Left colon (tissue), 2 donors: ENCODE results near the gene SASH1. TPM values are rescaled to one million over a fixed set of nuclear protein-coding genes. Genes with fewer than 3 reads are reported as not detected.
"Not testable (repeated sequence)": the region's sequence is repeated elsewhere in the genome, so short reads cannot be mapped to it uniquely, and the experiment has no call there.

Experiments
- ATAC-seq: fragments of 200-7000 bp; cut with Tn5 transposase; one replicate; pipeline ENCODE4 v1.9.1; 2020; ENCODE audit warnings: mild to moderate bottlenecking, moderate library complexity
- DNase-seq, 2 donors: peaks; one replicate each; pipeline ENCODE4 v3.0.0-alpha.2; 2020
- intact Hi-C, 2 donors: fragments of 100-400 bp; cut with DNase I in 1 of 2; cut with micrococcal nuclease in 1 of 2; formaldehyde crosslinking; loops; one replicate each; pipeline versions ENCODE4 v1.11.2 to v1.14.0; 2022; cut with DNase I, micrococcal nuclease
- total RNA-seq, 2 donors: library from RNA; stranded (reverse); fragmentation: NEBNext Ultra II Directional; extraction: Animal tissue kit (Norgen Biotek cat#: 25700); gene quantifications; one replicate each; pipeline ENCODE4 v1.2.1, GENCODE V29; 2021
- donor health status: DM: no; HTN: no; CAD: no.
- donor health status: DM: yes; HTN: yes; CAD: no.

The SASH1 gene
- total RNA-seq, 2 donors from 2014 or later, result 19.6 to 24.4 TPM

GRCh38 chr6:148578837-148579565 is 236.4 kb downstream of the SASH1 start:
- ATAC-seq (no peak), DNase-seq (no peak)
- intact Hi-C loops, result no loop called here

DNA sequence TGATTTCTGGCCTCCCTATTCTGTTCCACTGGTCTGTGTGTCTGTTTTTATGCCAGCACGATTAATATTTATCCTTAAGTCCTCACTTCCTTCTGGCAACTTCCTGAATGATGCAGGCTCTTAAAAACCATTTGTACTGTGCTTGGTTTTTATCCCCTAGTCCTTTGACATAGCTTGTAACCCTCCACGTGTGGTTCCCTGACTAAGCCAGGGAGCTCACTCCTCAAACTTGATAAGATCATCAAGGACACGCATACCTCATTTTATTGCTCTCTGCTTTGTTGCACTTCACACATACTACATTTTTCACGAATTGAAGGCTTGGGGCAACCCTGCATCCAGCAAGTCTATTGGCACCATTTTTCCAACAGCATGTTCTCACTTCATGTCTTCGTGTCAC is 237.8 kb downstream of the SASH1 start:
- DNase-seq (no peak), ATAC-seq (no peak)
- intact Hi-C loops, result no loop called here

DNA sequence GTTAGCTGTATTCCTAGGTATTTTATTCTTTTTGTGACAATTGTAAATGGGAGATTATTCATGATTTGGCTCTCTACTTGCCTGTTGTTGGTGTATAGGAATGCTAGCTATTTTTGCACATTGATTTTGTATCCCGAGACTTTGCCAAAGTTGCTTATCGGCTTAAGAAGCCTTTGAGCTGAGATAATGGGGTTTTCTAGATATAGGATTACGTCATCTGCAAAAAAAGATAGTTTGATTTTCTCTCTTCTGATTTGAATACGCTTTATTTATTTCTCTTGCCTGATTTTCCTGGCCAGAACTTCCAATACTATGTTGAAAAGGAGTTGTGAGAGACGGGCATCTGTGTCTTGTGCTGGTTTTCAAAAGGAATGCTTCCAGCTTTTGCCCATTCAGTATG is 241.0 kb downstream of the SASH1 start:
- ATAC-seq (no peak), DNase-seq (no peak)
- intact Hi-C loops, result no loop called here

GRCh38 chr6:148585641-148586040 is 243.0 kb downstream of the SASH1 start:
- intact Hi-C loops, ATAC-seq, DNase-seq: not testable (repeated sequence)

GRCh38 chr6:148590883-148591282 is 248.2 kb downstream of the SASH1 start:
- intact Hi-C loops, result no loop called here
- DNase-seq (no peak), ATAC-seq (no peak)

DNA sequence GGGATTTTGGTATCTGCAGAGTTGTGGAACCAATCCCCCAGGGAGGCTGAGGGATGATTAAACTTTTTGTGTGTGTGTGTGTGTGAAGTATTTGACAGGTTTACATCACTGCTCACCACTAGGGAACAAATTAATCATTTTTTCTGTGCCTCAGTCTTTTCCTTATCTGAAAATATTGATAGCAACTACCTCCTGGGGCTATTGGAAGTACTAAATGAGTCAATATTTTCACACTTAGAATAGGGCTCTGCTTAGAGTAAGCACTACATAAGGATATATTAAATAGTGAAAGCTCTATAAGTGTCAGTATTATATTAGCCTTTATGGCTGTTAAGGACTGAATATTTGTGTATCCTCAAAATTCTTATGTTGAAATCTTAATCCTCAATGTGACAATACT is 249.0 kb downstream of the SASH1 start:
- intact Hi-C loops, result no loop called here

GRCh38 chr6:148593130-148593812 is 250.6 kb downstream of the SASH1 start:
- DNase-seq (no peak), ATAC-seq (no peak)
- intact Hi-C loops, result no loop called here

More for the DNA sequence above, 249.0 kb downstream of the SASH1 start:
- no peak for DNase-seq
- ATAC-seq, result no peak

GRCh38 chr6:148593813-148594170 is 251.2 kb downstream of the SASH1 start:
- ATAC-seq (no peak), DNase-seq (no peak)
- intact Hi-C loops, result no loop called here

DNA sequence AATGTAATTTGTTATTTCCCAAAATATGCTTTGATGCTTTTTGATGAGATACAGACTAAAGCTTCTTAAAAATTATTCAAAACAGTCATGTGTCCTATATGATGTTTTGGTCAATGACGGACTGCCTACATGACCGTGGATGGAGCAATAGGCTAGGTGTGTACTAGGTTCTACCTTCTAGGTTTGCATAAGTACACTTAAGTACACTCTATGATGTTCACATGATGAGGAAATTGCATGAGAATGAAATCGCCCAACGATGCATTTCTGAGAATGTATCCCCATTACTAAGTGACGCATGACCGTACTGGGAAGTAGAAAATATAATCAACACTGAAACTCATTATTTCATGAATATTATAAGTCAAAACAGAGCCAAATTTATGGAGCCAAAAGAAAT is 252.9 kb downstream of the SASH1 start:
- DNase-seq, result no peak
- intact Hi-C loops, result no loop called here
- ATAC-seq, result no peak

GRCh38 chr6:148596891-148597455 is 254.3 kb downstream of the SASH1 start:
- DNase-seq, result peak in 1 of 2 donors; percentile 29
- no peak for ATAC-seq
- intact Hi-C loops, result no loop called here

- DNase-seq (no peak), ATAC-seq (no peak)
- intact Hi-C loops, result no loop called here
Observed at GRCh38 chr6:148598724-148599123, 256.1 kb downstream of the SASH1 start.

- intact Hi-C loops, result no loop called here
- ATAC-seq (no peak), DNase-seq (no peak)
Observed at GRCh38 chr6:148599967-148600426, 257.4 kb downstream of the SASH1 start.
